Smooth muscle cell of the pulmonary artery (primary cell): Measurements from ENCODE around the gene ORMDL3. TPM values are rescaled to one million over a fixed set of nuclear protein-coding genes. Genes with fewer than 3 reads are reported as not detected.

ENCODE experiments used
- total RNA-seq: library from RNA; depleted of rRNA; stranded (reverse); fragments of >200 nt; gene quantifications from 2 replicates; pipeline ENCODE4 v1.2.3, GENCODE V29; 2014

The ORMDL3 gene
- 98.0 and 118 TPM in 2 replicates for total RNA-seq

GRCh38 chr17:39927101-39927928 is at the start of gene ORMDL3, which contains the start of gene LRRC3C:
Gene ORMDL3 (minus strand): TSS chr17:39927601. CDS start chr17:39924203, 3,398 bp downstream.
Gene LRRC3C (plus strand): TSS chr17:39927732. CDS start chr17:39941524, 13,792 bp downstream.

GRCh38 chr17:39962642-39963220 is 35.3 kb upstream of the ORMDL3 start, which contains the start of gene GSDMA:
Gene GSDMA (plus strand): TSS chr17:39963004. CDS start chr17:39965688, 2,684 bp downstream.

Other genes with a start within 250 kb of the ORMDL3 start
- gene PGAP3, start 239.5 kb downstream of the ORMDL3 start, total RNA-seq, result 14.9 TPM in 2 replicates
- gene ERBB2, start 227.5 kb downstream of the ORMDL3 start, total RNA-seq, result 60.5 and 78.5 TPM in 2 replicates
- 13.6 and 18.5 TPM in 2 replicates for gene MIEN1, start 197.1 kb downstream of the ORMDL3 start, total RNA-seq
- gene GRB7, start 189.7 kb downstream of the ORMDL3 start, total RNA-seq, result 0.13 TPM in 1 of 2 replicates, not detected in the other
- not detected in 2 replicates for gene IKZF3, start 63.3 kb downstream of the ORMDL3 start, total RNA-seq
- not detected in 2 replicates for gene ZPBP2, start 59.4 kb downstream of the ORMDL3 start, total RNA-seq
- 12.1 and 13.6 TPM in 2 replicates for gene GSDMB, start 9.0 kb downstream of the ORMDL3 start, total RNA-seq
- not detected in 2 replicates for gene LRRC3C, start 131 bp upstream of the ORMDL3 start, total RNA-seq
- gene GSDMA, start 35.4 kb upstream of the ORMDL3 start, total RNA-seq, result not detected in 2 replicates
- 94.6 and 111 TPM in 2 replicates for gene PSMD3, start 53.2 kb upstream of the ORMDL3 start, total RNA-seq
- gene CSF3, start 87.8 kb upstream of the ORMDL3 start, total RNA-seq, result 0.13 TPM in 1 of 2 replicates, not detected in the other
- 41.5 and 42.3 TPM in 2 replicates for gene MED24, start 126.8 kb upstream of the ORMDL3 start, total RNA-seq
- gene THRA, start 135.4 kb upstream of the ORMDL3 start, total RNA-seq, result 33.1 and 51.5 TPM in 2 replicates
- 4.7 and 6.2 TPM in 2 replicates for gene NR1D1, start 173.0 kb upstream of the ORMDL3 start, total RNA-seq
- gene MSL1, start 194.4 kb upstream of the ORMDL3 start, total RNA-seq, result 41.6 and 43.4 TPM in 2 replicates
- 27.6 and 28.0 TPM in 2 replicates for gene CASC3, start 212.9 kb upstream of the ORMDL3 start, total RNA-seq
- gene RAPGEFL1, start 249.9 kb upstream of the ORMDL3 start, total RNA-seq, result 1.8 and 3.5 TPM in 2 replicates